SU-DHL-6 (cell line): ENCODE measurements around the gene CLNK.

Experiments used
- H2AFZ ChIP-seq: fragments of 200-600 bp; sonication (generic); 2 replicates; pipeline ENCODE4 v1.6.1; 2014; ENCODE audit warnings: low read depth, mild to moderate bottlenecking, moderate library complexity, mixed read lengths, antibody characterized with exemption, low read length; ENCODE audit not compliant: severe bottlenecking
- H3F3A ChIP-seq: fragments of 200-600 bp; shearing (Covaris generic); 2 replicates; pipeline ENCODE4 v1.6.0; 2016; ENCODE audit warnings: antibody characterized with exemption, mild to moderate bottlenecking; ENCODE audit not compliant: insufficient read depth
- H3K27ac ChIP-seq: fragments of 200-600 bp; sonication (generic); 2 replicates; pipeline ENCODE4 v1.5.1; 2016; ENCODE audit warnings: low read depth, mild to moderate bottlenecking, low read length, moderate library complexity, mixed read lengths
- H3K27me3 ChIP-seq: fragments of 200-600 bp; sonication (generic), shearing (Covaris generic); 2 replicates; pipeline ENCODE4 v1.6.0; 2014; ENCODE audit warnings: mild to moderate bottlenecking, low read length
- H3K36me3 ChIP-seq: fragments of 200-600 bp; sonication (generic); 2 replicates; pipeline ENCODE4 v1.6.1; 2014; ENCODE audit warnings: mild to moderate bottlenecking, low read length, mixed read lengths
- H3K4me2 ChIP-seq: fragments of 300-600, 200-600 bp; shearing (Covaris generic), sonication (generic); 2 replicates; pipeline ENCODE4 v1.6.0; 2014; ENCODE audit warnings: low read length, low read depth, mild to moderate bottlenecking; ENCODE audit not compliant: poor library complexity, severe bottlenecking
- H3K4me3 ChIP-seq: fragments of 200-600 bp; sonication (generic); 2 replicates; pipeline ENCODE4 v1.5.1; 2014; ENCODE audit warnings: antibody characterized with exemption, low read length, mild to moderate bottlenecking, mixed read lengths; ENCODE audit not compliant: insufficient read depth, poor library complexity, severe bottlenecking
- H3K79me2 ChIP-seq: fragments of 200-600 bp; sonication (generic); 2 replicates; pipeline ENCODE4 v1.6.1; 2014; ENCODE audit warnings: mild to moderate bottlenecking, low read length, moderate library complexity; ENCODE audit not compliant: insufficient read depth
- H3K9ac ChIP-seq: fragments of 200-600 bp; sonication (generic); 2 replicates; pipeline ENCODE4 v1.7.0; 2014; ENCODE audit warnings: mild to moderate bottlenecking, low read length
- H3K9me2 ChIP-seq: fragments of 200-600 bp; sonication (generic); replicated peaks from 2 replicates; pipeline ENCODE4 v1.6.1; 2014; ENCODE audit warnings: low read length; ENCODE audit not compliant: insufficient read depth
- H3K9me3 ChIP-seq: fragments of 200-600 bp; sonication (generic); 2 replicates; pipeline ENCODE4 v1.6.1; 2014; ENCODE audit warnings: low read length, mixed read lengths; ENCODE audit not compliant: insufficient read depth
- H4K20me1 ChIP-seq: fragments of 200-600 bp; sonication (generic); 2 replicates; pipeline ENCODE4 v1.6.1; 2014; ENCODE audit warnings: low read depth, mild to moderate bottlenecking, antibody characterized with exemption, low read length, moderate library complexity, mixed read lengths
- CTCF ChIP-seq: fragments of 200-600 bp; sonication (generic); IDR thresholded peaks from one replicate; pipeline ENCODE4 v1.5.1; 2017; ENCODE audit warnings: antibody characterized with exemption, mild to moderate bottlenecking, low read length, moderate library complexity; ENCODE audit not compliant: insufficient read depth, poor library complexity, severe bottlenecking
- EZH2phosphoT487 ChIP-seq: fragments of 200-600 bp; sonication (generic), shearing (Covaris generic); conservative IDR thresholded peaks from 2 replicates; pipeline ENCODE4 v1.6.1; 2018; ENCODE audit warnings: mild to moderate bottlenecking, antibody characterized with exemption, low read length, moderate library complexity, mixed read lengths

The CLNK gene

DNA sequence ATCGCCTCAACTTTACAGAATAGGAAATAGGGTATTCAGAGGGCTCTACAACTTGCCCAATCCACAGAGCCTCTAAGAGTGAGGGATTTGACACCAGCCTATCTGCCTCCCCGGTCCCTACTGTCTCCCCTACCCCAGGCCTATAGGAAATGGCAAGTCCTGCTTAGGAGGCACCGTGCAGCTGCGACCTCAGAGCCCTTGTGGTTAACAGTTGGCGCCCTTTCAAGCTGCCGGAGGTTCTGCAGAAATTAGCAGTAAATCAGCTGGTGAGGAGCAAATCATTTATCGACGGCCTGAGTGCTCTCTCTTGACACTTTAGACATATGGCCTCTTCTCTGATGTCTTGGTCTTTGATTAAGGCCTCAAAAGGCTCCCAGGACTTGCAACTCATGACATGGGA is 96.9 kb downstream of the CLNK start:
- no peak overlapping the region for H3K27ac ChIP-seq
- no peaks in the 10 kb centered on the region for H4K20me1 ChIP-seq
- H3K4me3 ChIP-seq: no peak overlapping the region
- no peak overlapping the region for H3K9ac ChIP-seq
- H3K9me2 ChIP-seq: no peaks in the 10 kb centered on the region
- TF ChIP-seq EZH2phosphoT487 (no peak), CTCF (no peak)
- H3K4me2 ChIP-seq: no peak overlapping the region
- no peak overlapping the region for H2AFZ ChIP-seq
- no peaks in the 10 kb centered on the region for H3F3A ChIP-seq
- H3K79me2 ChIP-seq: no peaks in the 10 kb centered on the region
- H3K36me3 ChIP-seq: no peaks in the 10 kb centered on the region
- H3K27me3 ChIP-seq: no peaks in the 10 kb centered on the region
- no peaks in the 10 kb centered on the region for H3K9me3 ChIP-seq

GRCh38 chr4:10587296-10587695 is 97.3 kb downstream of the CLNK start:
- no peaks in the 10 kb centered on the region for H3K27me3 ChIP-seq
- no peaks in the 10 kb centered on the region for H3K79me2 ChIP-seq
- TF ChIP-seq EZH2phosphoT487 (no peak), CTCF (no peak)
- no peak overlapping the region for H2AFZ ChIP-seq
- no peaks in the 10 kb centered on the region for H3F3A ChIP-seq
- no peaks in the 10 kb centered on the region for H3K36me3 ChIP-seq
- H3K9me3 ChIP-seq: no peaks in the 10 kb centered on the region
- no peak overlapping the region for H3K9ac ChIP-seq
- no peaks in the 10 kb centered on the region for H4K20me1 ChIP-seq
- H3K4me2 ChIP-seq: no peak overlapping the region
- H3K9me2 ChIP-seq: no peaks in the 10 kb centered on the region
- no peak overlapping the region for H3K27ac ChIP-seq
- H3K4me3 ChIP-seq: no peak overlapping the region

DNA sequence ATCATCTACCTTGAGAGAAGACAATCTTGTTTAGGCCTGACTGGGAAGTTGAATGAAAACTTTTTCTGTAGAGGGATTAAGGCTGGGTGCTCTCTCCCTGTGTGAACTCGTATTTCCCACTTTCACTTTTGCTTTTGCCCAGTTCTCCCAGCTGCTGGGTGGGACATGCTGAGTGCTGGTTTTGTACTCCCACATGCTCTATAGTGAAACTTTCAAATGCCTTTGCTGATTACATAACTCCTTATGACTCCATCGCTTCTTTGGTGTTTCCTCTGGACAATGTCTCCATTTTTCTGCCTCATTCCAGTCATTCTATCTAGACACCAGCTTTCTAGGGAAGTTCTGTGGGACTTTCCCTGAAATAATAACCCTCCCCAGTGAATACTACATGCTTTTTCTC is 100.5 kb downstream of the CLNK start:
- Histone ChIP-seq H3F3A (no peaks in the 10 kb centered on the region), H3K79me2 (no peaks in the 10 kb centered on the region), H4K20me1 (no peaks in the 10 kb centered on the region), H3K27ac (no peak overlapping the region), H3K9me3 (no peaks in the 10 kb centered on the region), H3K36me3 (no peaks in the 10 kb centered on the region), H3K4me2 (no peak overlapping the region), H3K9me2 (no peaks in the 10 kb centered on the region), H3K27me3 (no peaks in the 10 kb centered on the region), H3K9ac (no peak overlapping the region), H2AFZ (no peak overlapping the region), H3K4me3 (no peak overlapping the region)
- TF ChIP-seq EZH2phosphoT487: no peak
- TF ChIP-seq CTCF: no peak

DNA sequence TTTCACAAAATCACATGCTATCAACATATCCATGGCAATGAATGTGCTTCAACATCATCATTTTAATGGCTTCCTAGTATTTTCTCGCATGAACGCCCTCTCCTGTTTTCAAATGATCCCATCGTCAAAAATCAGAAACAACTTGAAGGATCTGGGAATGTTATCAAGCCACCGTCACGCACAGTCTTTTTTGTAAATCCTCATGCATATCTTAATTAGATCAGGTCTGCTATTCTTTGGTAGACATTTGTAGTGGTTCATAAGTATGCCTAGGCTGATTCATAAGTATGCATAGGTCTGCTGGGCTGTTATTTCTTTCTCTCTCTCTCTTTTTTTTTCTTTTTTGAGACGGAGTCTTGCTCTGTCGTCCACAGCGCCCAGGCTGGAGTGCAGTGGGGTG is 101.6 kb downstream of the CLNK start:
- TF ChIP-seq CTCF: no peak
- no peak for TF ChIP-seq EZH2phosphoT487
- no peaks in the 10 kb centered on the region for H3K27me3 ChIP-seq
- H3K9me2 ChIP-seq: no peaks in the 10 kb centered on the region
- H3K4me2 ChIP-seq: no peak overlapping the region
- no peak overlapping the region for H3K4me3 ChIP-seq
- no peak overlapping the region for H2AFZ ChIP-seq
- H3K79me2 ChIP-seq: no peaks in the 10 kb centered on the region
- no peaks in the 10 kb centered on the region for H3K36me3 ChIP-seq
- H3K27ac ChIP-seq: no peak overlapping the region
- no peaks in the 10 kb centered on the region for H3F3A ChIP-seq
- H4K20me1 ChIP-seq: no peaks in the 10 kb centered on the region
- H3K9me3 ChIP-seq: no peaks in the 10 kb centered on the region
- no peak overlapping the region for H3K9ac ChIP-seq
